Measurements from ENCODE around the gene REV1.

DNA sequence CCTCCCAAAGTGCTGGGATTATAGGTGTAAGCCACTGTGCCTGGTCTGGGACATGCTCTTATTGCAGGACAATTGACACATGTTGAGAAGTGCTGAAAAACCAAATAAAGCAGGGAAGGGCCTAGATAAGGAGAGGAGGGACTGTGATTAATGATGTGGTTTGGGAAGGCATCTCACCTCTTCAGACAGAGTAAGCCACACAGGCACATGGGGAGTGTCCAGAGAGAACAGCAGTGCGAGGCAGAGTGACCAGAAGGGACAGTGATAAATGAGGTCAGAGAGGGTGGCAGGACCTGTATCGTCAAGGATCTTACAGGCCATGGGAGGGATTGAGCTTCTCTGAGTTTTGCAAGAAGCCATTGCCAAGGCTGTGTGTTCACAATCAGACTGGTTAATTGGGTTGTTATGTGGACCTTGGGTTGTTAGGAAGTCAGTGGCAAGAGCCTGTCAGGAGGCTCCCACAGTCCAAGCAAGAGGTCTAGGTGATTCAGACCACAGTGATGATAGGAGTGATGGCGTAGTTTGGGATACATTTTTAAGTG lies 94.2 kb downstream of the REV1 start:
- TF ChIP-seq POLR2A (IDR thresholded peaks at IDR 0.05; ENCODE audit: borderline replicate concordance, extremely low read depth, insufficient read depth, insufficient read length): no peak
- TF ChIP-seq, protein P1, sequence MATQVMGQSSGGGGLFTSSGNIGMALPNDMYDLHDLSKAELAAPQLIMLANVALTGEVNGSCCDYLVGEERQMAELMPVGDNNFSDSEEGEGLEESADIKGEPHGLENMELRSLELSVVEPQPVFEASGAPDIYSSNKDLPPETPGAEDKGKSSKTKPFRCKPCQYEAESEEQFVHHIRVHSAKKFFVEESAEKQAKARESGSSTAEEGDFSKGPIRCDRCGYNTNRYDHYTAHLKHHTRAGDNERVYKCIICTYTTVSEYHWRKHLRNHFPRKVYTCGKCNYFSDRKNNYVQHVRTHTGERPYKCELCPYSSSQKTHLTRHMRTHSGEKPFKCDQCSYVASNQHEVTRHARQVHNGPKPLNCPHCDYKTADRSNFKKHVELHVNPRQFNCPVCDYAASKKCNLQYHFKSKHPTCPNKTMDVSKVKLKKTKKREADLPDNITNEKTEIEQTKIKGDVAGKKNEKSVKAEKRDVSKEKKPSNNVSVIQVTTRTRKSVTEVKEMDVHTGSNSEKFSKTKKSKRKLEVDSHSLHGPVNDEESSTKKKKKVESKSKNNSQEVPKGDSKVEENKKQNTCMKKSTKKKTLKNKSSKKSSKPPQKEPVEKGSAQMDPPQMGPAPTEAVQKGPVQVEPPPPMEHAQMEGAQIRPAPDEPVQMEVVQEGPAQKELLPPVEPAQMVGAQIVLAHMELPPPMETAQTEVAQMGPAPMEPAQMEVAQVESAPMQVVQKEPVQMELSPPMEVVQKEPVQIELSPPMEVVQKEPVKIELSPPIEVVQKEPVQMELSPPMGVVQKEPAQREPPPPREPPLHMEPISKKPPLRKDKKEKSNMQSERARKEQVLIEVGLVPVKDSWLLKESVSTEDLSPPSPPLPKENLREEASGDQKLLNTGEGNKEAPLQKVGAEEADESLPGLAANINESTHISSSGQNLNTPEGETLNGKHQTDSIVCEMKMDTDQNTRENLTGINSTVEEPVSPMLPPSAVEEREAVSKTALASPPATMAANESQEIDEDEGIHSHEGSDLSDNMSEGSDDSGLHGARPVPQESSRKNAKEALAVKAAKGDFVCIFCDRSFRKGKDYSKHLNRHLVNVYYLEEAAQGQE (IDR thresholded peaks at IDR 0.05; ENCODE audit: low read depth): no peak
- TF ChIP-seq, protein P2, sequence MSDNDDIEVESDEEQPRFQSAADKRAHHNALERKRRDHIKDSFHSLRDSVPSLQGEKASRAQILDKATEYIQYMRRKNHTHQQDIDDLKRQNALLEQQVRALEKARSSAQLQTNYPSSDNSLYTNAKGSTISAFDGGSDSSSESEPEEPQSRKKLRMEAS (IDR thresholded peaks at IDR 0.05): no peak
